ENCODE measurements around the gene PAXX.

DNA sequence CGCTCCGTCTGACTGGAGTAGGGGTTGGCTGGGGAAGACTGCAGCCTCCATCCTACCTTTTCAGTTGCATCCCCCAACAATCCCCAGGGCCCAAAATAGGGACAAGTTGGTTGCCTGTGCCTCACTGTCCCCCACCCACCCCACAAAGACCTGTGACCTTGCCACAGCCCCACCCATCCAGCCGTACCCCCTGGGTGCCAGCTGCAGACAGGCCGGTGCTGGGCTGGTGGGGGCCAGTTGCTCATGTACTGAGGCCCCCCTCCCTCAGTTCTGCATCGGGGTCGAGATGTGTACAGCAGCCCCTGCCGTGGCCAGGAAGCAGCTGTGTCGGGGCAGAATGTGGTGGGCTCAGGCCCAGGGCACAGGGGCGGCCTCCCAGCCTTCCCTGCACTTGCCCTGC, 9.1 kb upstream of the PAXX start:
- TF ChIP-seq, protein P1, sequence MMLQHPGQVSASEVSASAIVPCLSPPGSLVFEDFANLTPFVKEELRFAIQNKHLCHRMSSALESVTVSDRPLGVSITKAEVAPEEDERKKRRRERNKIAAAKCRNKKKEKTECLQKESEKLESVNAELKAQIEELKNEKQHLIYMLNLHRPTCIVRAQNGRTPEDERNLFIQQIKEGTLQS (IDR thresholded peaks at IDR 0.05), result no peak
- TF ChIP-seq, protein P2, sequence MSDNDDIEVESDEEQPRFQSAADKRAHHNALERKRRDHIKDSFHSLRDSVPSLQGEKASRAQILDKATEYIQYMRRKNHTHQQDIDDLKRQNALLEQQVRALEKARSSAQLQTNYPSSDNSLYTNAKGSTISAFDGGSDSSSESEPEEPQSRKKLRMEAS (IDR thresholded peaks at IDR 0.05), result no peak
- no peak for TF ChIP-seq POLR2A (IDR thresholded peaks at IDR 0.05; ENCODE audit: borderline replicate concordance, extremely low read depth, insufficient read depth, insufficient read length)

All from HCT116 (cell line).